Sigmoid colon (tissue), 4 donors: ENCODE results near the gene TGFBR1.

ENCODE experiments used
- CTCF ChIP-seq, 4 experiments: fragments of 450-650 bp in 3 of 4; fragments of 200-600 bp in 1 of 4; IDR thresholded peaks; one replicate each; pipeline ENCODE4 v1.5.1; 2016 to 2019; ENCODE audit warnings: antibody characterized with exemption in 4 of 4, mild to moderate bottlenecking in 3 of 4, moderate library complexity in 2 of 4
- EP300 ChIP-seq, 4 donors: sonication (generic); formaldehyde crosslinking; IDR thresholded peaks; one replicate each; pipeline ENCODE4 v1.6.1; 2017; ENCODE audit warnings: antibody characterized with exemption in 4 of 4
- POLR2A ChIP-seq, 2 donors: fragments of 450-650 bp; IDR thresholded peaks; one replicate each; pipeline ENCODE4 v1.6.1; 2016; ENCODE audit warnings: antibody characterized with exemption in 2 of 2, mild to moderate bottlenecking in 2 of 2, moderate library complexity in 2 of 2
- POLR2AphosphoS5 ChIP-seq, 4 donors: sonication (generic); formaldehyde crosslinking; IDR thresholded peaks; one replicate each; pipeline ENCODE4 v1.6.1; 2017; ENCODE audit warnings: antibody characterized with exemption in 4 of 4

- TF ChIP-seq POLR2A (IDR thresholded peaks at IDR 0.05) (no peak), CTCF (IDR thresholded peaks at IDR 0.05) (no peak), EP300 (IDR thresholded peaks at IDR 0.05) (no peak), POLR2AphosphoS5 (IDR thresholded peaks at IDR 0.05) (no peak)
Observed at GRCh38 chr9:99133145-99133544, 28.2 kb downstream of the TGFBR1 start.
